Measurements from ENCODE around the gene LRP1.

GRCh38 chr12:57149245-57149900, 21.1 kb downstream of the LRP1 start:
- TF ChIP-seq RFX5 (IDR thresholded peaks at IDR 0.05; ENCODE audit: low read depth, low read length) (no peak), CTCF (conservative IDR thresholded peaks at IDR 0.05; ENCODE audit: low read depth, low read length) (no peak), USF2 (IDR thresholded peaks at IDR 0.05; ENCODE audit: low read depth, low read length) (no peak), MAFK (IDR thresholded peaks at IDR 0.05; ENCODE audit: low read depth, low read length) (no peak), MXI1 (IDR thresholded peaks at IDR 0.05; ENCODE audit: borderline replicate concordance, low read depth, low read length) (no peak), POLR2A (IDR thresholded peaks at IDR 0.05; ENCODE audit: low read depth, low read length) (no peak), CEBPB (IDR thresholded peaks at IDR 0.05; ENCODE audit: low read depth, low read length) (peak; percentile 14; the same call in 1 of the 2 replicates), SMC3 (IDR thresholded peaks at IDR 0.05; ENCODE audit: low read depth, low read length) (no peak), CHD1 (IDR thresholded peaks at IDR 0.05; ENCODE audit: low read depth, low read length) (no peak), RAD21 (IDR thresholded peaks at IDR 0.05; ENCODE audit: low read length) (no peak)

All from IMR-90 (cell line).